ENCODE results near the gene LSS. TPM values are rescaled to one million over a fixed set of nuclear protein-coding genes. Genes with fewer than 3 reads are reported as not detected.

Gene LSS
- total and polyA plus RNA-seq, 2 of the 8 experiments (the other 6 are each of a cell fraction or from before 2014, with no cell fraction given): 96.1 to 123 TPM

GRCh38 chr21:46212721-46213484 is 15.7 kb downstream of the LSS start (continued):
- TF ChIP-seq, protein P1, sequence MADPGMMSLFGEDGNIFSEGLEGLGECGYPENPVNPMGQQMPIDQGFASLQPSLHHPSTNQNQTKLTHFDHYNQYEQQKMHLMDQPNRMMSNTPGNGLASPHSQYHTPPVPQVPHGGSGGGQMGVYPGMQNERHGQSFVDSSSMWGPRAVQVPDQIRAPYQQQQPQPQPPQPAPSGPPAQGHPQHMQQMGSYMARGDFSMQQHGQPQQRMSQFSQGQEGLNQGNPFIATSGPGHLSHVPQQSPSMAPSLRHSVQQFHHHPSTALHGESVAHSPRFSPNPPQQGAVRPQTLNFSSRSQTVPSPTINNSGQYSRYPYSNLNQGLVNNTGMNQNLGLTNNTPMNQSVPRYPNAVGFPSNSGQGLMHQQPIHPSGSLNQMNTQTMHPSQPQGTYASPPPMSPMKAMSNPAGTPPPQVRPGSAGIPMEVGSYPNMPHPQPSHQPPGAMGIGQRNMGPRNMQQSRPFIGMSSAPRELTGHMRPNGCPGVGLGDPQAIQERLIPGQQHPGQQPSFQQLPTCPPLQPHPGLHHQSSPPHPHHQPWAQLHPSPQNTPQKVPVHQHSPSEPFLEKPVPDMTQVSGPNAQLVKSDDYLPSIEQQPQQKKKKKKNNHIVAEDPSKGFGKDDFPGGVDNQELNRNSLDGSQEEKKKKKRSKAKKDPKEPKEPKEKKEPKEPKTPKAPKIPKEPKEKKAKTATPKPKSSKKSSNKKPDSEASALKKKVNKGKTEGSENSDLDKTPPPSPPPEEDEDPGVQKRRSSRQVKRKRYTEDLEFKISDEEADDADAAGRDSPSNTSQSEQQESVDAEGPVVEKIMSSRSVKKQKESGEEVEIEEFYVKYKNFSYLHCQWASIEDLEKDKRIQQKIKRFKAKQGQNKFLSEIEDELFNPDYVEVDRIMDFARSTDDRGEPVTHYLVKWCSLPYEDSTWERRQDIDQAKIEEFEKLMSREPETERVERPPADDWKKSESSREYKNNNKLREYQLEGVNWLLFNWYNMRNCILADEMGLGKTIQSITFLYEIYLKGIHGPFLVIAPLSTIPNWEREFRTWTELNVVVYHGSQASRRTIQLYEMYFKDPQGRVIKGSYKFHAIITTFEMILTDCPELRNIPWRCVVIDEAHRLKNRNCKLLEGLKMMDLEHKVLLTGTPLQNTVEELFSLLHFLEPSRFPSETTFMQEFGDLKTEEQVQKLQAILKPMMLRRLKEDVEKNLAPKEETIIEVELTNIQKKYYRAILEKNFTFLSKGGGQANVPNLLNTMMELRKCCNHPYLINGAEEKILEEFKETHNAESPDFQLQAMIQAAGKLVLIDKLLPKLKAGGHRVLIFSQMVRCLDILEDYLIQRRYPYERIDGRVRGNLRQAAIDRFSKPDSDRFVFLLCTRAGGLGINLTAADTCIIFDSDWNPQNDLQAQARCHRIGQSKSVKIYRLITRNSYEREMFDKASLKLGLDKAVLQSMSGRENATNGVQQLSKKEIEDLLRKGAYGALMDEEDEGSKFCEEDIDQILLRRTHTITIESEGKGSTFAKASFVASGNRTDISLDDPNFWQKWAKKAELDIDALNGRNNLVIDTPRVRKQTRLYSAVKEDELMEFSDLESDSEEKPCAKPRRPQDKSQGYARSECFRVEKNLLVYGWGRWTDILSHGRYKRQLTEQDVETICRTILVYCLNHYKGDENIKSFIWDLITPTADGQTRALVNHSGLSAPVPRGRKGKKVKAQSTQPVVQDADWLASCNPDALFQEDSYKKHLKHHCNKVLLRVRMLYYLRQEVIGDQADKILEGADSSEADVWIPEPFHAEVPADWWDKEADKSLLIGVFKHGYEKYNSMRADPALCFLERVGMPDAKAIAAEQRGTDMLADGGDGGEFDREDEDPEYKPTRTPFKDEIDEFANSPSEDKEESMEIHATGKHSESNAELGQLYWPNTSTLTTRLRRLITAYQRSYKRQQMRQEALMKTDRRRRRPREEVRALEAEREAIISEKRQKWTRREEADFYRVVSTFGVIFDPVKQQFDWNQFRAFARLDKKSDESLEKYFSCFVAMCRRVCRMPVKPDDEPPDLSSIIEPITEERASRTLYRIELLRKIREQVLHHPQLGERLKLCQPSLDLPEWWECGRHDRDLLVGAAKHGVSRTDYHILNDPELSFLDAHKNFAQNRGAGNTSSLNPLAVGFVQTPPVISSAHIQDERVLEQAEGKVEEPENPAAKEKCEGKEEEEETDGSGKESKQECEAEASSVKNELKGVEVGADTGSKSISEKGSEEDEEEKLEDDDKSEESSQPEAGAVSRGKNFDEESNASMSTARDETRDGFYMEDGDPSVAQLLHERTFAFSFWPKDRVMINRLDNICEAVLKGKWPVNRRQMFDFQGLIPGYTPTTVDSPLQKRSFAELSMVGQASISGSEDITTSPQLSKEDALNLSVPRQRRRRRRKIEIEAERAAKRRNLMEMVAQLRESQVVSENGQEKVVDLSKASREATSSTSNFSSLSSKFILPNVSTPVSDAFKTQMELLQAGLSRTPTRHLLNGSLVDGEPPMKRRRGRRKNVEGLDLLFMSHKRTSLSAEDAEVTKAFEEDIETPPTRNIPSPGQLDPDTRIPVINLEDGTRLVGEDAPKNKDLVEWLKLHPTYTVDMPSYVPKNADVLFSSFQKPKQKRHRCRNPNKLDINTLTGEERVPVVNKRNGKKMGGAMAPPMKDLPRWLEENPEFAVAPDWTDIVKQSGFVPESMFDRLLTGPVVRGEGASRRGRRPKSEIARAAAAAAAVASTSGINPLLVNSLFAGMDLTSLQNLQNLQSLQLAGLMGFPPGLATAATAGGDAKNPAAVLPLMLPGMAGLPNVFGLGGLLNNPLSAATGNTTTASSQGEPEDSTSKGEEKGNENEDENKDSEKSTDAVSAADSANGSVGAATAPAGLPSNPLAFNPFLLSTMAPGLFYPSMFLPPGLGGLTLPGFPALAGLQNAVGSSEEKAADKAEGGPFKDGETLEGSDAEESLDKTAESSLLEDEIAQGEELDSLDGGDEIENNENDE (IDR thresholded peaks at IDR 0.05; ENCODE audit: insufficient replicate concordance, low read length): no peak
- TF ChIP-seq ATF2 (IDR thresholded peaks at IDR 0.05; ENCODE audit: low read length) (no peak), SP4 (IDR thresholded peaks at IDR 0.05; ENCODE audit: low read length) (no peak), SIRT6 (IDR thresholded peaks at IDR 0.05; ENCODE audit: low read length) (no peak)

Data from H1 (cell line).